ELF-1 (cell line): ENCODE data around the gene NPAS3.
A peak's percentile ranks its signal among the peaks of the same experiment; 100 is the strongest.

Source experiments
- DNase-seq: peaks from one replicate; pipeline ENCODE4 v3.0.0-alpha.2; 2016; ENCODE audit warnings: low read depth, low spot score

NPAS3 gene

DNA sequence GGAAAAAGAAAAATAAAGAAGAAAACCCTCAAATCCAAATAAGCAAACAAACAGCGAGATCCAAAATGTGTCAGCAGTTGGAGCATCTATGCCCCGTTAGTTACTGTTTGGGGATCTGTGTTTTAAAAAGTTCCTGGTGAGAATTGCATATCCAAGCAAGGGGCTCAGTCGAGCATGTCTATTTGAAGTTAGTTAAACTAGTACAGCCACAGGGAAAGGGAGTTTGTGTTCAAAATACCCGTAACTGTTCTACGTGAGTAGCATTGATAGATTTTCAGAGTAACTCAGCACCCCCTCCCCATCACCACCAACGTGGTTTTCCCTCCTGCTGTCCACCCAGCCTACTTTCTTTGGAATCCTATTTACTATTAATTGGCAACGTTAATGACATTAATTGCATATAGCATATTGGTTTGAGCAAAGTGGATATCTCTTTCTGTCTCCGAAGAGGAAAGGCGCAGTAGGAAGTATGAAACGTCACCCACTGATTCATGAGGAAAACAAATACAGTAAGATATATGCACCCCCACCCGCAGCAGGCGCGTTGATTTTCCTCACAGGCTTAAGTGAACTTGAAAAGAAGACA lies 1.5 kb downstream of the NPAS3 start:
- DNase-seq = no peak

DNA sequence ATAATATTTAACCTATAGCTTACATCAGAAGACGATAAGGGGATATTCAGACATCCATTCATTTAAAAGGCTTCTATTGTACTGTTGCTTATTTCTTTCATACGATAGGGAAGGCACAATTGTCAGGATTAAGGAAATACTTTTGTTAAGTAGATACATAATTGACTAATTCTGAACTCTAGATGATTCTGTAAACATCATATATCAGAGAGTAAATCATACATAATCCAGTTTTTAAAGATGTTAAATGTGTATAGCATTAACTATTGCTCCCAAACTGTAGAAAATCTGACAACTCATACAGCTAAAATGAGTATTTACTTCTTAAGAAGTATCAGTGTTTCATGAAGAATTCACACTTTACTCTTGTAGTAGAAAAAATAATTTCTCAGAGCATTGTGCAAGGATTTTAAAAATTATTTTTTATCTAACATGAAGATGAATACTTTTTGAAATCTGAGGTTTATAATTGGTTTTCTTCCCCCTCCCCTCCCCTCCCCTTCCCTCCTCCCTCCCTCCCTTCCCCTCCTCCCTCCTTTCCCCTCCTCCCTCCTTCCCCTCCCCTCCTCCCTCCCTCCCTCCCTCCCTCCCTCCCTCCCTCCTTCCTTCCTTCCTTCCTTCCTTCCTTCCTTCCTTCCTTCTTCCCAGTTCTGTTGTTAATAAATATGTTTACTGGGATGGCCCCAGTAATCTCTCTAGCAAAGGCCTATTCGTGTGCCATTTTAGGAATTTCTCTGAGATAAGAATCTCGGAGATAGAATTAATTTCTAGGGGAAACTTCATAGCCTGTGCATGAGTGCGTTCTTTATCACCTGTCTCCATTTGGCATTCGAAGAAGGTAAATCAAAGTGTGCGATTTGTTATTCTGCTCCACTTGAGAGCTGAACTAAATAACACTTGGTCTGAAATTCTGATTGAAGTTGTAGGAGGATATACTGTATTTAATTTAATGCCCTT lies 2.3 kb downstream of the NPAS3 start:
- no peak for DNase-seq

DNA sequence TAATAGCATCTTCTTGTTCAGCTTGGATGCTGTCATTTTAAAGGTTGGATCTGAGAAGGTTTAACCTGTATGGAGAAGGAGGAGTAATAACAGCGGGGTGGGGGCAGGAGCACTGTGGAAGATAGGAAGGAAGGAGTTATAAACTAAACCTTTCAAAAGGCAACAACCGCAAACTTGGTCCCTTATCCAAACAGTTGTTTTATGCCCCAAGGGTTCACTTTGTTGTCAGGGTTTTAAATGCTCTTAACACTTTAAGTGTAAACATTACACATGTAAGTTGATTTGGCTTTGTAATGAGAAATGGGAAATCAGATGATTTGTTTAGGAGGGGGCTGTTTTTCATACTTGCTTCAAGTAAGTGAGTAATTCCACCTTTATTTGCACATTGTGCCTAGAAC lies 3.0 kb downstream of the NPAS3 start:
- peak; percentile 8 for DNase-seq

DNA sequence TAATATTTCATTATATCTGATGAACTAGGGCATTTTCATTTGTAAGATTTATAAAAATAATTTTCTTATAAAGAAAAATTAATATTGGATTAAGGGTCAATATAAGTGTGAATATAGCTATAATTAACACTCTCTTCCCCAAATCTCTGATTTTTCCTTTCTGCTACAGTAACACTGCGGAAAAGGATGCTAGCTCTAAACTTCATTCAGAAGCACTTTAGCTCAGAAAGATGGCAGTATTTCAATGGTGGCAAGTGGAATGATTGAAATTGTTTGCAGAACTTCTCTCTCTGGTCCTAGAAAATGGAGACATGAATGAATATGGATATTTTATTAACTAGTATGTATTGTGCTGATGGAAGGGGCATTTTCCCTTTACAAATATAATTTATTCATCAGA lies 8.4 kb downstream of the NPAS3 start:
- DNase-seq = no peak

DNA sequence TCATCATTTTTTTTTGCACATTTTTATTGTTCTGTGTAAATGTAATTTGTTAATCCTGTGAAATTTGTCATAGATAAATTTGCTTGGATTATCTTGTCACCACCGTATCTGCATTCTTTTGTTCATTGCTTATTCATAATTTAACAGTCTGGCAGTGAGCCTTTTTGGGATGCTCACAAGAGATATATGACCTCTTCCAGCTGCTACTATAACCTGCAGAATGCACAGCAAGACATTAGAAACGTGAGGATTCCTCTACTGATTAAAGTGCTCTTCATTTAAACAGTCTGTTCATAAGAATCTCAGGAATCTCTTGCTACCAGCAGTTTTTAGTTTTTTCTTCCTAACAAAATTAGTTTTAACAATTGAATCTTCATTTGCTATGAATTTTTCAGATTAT lies 9.1 kb downstream of the NPAS3 start:
- DNase-seq = no peak

DNA sequence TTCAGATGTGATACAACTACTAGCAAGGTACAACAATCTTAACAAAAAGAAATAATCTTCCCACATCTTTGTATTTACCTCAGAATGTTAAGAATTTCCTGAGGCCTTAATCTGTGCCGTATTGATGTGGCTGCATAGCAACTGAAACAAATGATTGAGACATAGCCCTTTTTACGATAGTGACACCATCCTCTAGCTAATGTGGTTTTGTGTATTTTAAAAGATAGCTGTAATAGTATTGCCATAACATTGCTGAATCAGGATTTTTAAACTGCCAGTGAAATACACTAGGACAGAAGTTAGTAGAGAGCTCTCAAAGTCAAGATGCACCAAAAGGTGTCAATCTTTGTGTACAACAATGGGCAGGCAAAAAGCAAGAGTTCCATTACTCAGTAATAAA lies 11.9 kb downstream of the NPAS3 start:
- no peak for DNase-seq

DNA sequence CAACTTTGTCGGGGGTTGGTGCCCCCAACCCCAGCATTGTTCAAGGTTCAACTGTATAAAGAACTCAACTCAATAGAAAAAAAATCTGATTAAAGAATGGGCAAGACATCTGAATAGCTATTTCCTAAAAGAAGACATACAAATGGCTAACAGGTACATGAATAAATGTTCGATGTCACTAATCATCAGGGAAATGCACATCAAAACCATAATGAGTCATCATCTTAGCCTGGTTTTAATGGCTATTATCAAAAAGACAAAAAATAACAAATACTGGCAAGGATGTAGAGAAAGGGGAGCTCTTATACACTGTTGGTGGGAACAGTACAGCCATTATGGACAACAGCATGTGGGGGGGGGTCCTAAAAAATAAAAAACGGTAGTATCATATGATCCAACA lies 28.7 kb downstream of the NPAS3 start:
- no peak for DNase-seq

DNA sequence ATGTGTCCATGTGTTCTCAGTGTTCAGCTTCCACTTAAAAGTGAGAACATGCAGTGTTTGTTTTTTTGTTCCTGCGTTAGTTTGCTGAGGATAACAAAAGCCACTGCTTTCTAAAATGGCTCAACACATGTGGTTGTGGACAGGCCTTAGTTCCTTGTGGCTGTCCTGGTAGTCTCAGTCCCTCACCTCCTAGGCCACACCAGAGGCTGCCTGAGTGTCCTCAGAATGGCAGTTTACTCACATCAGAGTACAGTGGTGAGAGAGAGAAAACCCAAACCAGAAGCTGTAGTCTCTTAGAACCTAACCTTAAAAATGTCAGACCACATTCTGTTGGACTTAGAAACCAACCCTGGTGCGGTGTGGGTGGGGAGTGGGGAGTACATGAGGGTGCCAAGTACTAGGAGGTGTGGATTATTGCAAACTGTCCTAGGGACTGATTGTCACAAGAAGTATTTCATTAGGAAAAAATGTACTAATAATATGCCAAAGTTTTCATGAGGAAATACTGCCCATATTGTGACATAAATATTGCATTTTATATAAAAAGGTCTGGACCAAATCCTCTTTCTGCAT lies 30.4 kb downstream of the NPAS3 start:
- no peak for DNase-seq

DNA sequence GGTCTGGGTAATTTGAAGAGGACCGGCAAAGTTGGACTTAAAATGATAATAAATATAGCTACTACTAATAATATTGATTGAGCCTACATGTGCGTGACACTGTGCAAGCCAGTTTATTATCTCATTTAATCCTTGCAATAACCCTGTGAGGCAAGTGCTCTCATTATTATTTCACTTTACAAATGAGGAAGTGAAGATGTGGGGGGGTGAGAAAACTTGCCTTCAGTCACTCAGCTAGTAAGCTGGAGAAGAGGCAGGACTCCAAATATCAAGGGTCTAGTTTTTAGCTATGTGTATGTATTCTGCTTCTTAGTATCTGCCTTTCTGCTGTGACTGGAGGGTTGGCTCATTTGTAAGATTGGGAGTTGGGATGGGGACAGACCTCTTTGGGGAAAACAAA lies 39.2 kb downstream of the NPAS3 start:
- no peak for DNase-seq

DNA sequence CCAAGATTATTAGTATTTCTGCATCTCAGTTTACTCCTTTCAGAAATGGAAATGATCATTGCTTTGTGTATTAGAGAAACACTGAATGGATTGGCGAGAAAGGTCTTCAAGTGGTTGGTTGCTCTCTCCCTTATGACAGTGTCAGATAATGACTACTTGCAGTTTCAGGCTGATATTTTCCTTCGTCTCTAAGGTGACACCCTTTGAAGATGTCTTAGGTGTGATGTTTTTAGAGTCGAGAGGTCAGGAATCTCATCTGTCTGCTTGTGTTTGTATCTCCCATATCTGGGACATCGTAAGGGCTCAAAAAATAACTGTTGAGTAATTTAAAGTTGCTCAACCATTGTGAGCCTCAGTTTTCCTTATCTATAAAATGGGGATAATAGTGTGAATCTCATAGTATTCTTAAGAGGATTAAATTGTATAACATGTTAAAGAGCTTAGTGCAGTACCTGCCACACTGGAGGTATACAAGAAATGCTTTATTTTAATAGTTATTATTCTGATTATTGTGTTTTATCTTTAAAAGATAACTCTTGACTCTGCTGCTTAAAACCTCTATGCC lies 40.1 kb downstream of the NPAS3 start:
- no peak for DNase-seq

DNA sequence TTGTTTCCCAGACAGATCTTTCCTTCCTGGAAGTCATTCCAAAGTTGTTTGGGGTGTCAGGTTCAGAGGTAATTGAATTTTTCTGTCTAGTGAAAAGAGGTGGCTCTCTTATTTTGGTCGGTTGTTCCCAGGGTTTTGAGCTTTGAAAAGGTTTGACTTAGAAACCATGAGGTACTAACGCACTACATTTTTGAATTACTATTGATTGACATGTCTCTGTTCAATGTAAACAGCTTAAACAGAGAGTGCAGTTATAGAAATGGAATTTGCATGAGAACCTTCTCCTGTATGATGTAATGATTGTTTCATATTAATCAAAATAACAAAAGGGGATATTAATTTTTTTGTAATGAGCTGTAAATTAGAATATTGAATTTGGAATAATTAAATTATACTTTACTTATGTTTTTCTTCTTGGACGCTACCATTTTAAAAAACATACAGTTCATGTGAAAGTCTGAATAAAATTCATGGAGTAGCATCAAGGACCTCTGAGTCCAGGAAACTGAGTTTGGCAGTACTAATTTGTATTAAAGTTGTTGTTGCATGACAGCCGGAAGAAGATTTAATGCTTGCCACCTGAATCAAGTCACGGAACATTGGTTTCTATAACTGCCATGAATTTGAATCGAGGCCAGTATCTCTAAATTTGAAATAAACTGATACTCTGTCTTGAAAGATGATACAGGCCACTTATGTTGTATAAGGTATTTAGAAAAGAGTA lies 41.7 kb downstream of the NPAS3 start:
- no peak for DNase-seq

DNA sequence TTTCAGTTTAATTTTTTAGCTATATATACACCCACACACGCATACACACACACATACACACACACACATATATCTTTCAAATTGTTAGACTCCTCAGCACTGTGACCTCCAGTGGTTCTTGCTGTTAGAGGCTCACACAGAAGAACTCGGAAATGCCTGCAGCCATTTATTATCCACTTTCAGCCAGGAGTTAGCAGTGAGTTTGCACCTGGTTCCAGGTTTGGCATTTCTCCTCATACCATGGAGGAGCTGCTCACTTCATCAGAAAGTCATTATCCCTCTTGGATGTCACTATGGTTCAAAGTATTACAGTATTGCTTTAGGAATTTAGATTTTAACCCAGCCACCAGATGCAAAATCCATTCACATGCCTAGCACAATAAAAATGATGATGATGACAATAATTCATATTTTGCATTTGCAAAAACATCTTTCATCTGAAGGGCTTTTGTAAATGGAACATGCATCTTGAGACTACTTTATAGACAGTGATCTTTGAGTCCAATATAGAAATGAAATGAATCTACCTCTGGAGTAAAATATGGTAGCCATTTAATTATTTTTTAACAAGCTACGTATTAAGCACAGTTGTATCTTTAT lies 42.3 kb downstream of the NPAS3 start:
- DNase-seq = no peak

DNA sequence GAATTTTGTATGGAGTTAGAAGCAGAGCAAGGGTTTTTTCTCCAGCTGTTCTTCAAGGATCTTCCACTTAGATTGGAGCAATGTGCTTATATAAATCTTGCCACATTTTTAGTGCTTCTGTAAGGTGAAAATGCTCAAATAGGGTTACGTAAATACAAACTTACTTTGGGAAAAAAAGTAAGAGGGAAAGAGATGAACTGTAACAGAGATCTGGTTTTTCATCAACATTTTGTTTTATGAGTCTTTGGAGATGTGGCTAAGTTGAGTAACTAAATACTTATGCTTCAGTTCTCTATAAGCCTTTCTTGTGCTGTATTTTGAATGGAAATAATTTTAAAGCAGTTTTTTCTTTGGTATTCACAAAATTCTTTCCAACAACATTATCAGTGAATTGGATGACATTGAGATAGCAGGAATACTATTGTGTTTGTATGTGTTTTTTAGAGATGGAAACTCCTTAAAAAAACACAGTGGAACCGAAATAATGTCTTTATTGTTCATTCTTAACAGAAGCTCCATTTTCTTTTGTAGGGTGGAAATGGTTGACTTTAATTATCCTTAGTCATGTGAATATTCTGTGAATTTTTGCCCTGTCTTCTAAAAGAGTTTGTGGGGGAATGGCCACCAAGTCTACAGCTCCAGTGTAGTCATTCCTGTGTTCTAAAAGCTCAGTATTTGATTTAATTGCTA lies 45.7 kb downstream of the NPAS3 start:
- DNase-seq = no peak

DNA sequence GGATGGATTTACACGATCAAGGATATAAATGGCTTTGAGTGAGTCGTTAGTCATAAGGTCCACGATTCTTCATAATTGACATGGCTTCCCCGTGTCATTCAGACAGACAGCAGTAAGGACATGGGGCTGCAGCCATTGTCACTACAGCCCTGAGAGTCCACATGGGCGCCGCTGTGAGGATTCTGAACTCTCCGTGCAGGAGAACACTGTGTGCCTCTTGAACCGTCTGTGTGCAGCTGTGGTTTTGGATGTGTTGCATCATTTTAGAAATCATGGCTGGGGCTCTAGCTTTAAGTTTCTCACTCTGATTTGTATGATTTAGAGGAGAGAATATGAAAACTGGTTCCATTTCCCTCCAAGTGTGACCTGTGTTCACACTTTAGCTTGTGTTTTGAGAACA lies 47.2 kb downstream of the NPAS3 start:
- no peak for DNase-seq

DNA sequence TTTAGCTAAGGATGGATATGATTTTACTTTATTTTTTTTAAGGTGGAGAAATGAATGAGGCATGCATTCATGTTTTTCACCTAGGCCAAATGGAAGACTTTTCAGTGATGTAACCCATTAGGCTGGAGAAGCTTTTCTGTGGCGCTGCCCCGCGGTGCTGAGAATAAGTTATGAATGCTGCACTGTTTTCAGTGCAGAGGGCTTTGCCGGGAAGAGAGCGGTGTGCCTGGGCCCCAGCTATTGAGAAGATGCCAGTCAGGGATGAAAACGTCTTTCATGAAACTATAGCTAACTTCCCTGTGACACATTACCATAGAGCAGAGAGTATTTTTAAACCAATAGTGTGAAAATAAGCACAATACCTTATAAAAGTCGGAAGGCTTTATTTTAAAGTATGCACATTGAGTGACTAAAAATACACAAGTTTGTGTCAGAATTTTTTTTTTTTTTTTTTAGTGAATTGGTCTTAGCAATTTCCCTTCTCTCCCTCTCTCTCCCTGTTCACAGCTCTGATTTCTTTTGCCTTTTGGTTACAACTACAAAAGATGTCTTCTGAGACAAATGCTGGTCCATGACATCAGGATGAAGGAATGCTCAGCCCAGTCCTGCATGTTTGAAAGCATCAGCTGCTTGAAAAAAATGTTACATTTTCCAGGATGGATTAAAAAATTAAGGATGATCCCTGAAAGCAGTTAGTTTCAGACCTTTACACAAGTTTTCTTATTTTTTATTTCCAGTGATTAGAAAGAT lies 48.3 kb downstream of the NPAS3 start:
- DNase-seq = no peak

DNA sequence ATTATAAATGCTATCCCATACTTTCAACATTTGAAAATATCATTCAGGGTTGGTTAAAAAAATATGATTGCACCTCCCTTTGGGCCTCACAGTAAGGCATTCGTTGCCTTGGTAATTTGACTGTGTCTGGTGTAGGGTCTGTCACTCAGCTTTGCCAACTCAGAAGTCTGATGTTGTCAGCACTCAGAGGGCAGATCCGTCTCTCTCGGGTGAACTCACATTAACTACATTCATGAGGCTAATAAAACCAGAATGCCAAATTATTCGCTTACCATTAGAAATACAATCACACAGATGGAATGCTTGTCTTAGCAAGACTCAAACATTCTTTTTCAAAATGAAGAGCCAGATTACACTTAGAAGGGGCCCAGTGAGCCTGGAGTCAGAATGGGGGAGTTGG lies 53.0 kb downstream of the NPAS3 start:
- no peak for DNase-seq

DNA sequence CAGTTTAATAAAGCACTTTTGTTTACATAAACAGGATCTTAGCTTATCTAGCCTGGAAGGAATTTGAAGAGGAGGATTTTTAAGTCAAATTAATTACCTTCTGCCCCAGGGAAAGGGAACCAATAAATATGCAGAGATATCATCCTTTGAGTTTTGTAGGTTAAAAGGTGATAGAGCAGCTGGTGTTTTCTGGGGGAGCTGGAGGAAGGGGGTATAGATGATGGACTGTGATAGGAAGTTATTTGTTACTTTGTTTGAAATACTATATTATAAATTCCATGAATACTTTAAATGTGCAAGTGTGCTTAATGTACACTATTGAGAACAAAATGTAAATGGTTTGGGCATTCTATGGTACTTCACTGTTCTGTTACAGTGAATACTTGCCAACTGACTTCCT lies 55.2 kb downstream of the NPAS3 start:
- DNase-seq = no peak

DNA sequence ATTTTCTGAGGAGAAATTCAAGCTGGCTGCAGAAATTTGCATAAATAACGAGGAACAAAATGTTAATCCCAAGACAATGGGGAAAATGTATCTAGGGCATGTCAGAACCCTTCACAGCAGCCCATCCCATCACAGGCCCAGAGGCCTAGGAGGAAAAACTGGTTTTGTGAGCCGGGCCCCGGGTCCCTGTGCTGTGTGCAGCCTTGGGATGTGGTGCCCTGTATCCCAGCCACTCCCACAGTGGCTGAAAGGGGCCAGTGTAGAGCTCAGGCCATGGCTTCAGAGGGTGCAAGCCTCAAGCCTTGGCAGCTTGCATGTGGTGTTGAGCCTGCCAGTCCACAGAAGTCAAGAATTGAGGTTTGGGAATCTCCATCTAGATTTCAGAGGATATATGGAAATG lies 57.7 kb downstream of the NPAS3 start:
- DNase-seq = no peak

DNA sequence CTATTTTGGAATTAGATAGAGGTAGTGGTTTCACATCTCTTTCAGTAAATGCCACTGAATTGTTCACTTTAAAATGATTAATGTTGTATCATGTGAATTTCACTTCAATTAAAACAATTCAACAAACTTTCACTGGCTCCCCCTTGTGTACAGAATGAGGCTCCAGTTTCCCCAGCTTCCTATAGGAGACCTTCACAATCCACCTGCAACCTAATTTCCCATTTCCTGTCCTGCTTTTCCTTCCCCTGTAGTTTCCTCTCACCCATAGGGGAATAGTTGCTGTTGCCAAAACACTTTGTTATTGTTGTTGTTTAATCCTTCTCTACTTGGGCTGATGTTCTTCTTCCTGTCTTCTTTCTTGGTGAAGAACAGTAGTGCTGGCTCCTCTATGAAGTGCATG lies 59.8 kb downstream of the NPAS3 start:
- DNase-seq = no peak

DNA sequence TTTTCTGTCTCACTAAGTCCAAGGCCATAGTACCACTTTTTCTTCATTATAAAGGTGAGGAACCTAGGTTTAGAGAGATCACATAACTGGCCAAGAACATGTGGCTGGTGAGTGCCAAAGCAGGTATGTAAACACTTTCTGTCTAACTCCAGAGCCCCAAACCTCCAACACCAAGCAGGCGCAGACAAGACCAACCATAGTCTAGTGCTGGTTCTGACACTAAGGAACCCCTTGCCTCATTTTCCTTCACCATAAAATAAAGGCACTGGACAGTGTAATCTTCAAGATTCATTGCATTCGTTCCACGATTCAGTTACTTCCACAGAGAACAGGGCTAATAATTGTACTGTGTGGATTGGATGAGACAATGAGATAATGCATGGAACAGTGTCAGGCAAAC lies 71.0 kb downstream of the NPAS3 start:
- no peak for DNase-seq
